Astrocyte (in vitro differentiated cells and primary cell): ENCODE results near the gene JAK2.

ENCODE experiments used
- CTCF ChIP-seq: IDR thresholded peaks from 2 replicates; pipeline ENCODE4 v1.5.1; 2011; ENCODE audit warnings: low read depth, mild to moderate bottlenecking, inconsistent platforms, low read length, moderate library complexity; ENCODE audit not compliant: insufficient read depth
- EZH2 ChIP-seq: IDR thresholded peaks from 2 replicates; pipeline ENCODE4 v1.6.1; 2012; ENCODE audit warnings: mild to moderate bottlenecking, low read length, inconsistent platforms; ENCODE audit not compliant: insufficient read depth

DNA sequence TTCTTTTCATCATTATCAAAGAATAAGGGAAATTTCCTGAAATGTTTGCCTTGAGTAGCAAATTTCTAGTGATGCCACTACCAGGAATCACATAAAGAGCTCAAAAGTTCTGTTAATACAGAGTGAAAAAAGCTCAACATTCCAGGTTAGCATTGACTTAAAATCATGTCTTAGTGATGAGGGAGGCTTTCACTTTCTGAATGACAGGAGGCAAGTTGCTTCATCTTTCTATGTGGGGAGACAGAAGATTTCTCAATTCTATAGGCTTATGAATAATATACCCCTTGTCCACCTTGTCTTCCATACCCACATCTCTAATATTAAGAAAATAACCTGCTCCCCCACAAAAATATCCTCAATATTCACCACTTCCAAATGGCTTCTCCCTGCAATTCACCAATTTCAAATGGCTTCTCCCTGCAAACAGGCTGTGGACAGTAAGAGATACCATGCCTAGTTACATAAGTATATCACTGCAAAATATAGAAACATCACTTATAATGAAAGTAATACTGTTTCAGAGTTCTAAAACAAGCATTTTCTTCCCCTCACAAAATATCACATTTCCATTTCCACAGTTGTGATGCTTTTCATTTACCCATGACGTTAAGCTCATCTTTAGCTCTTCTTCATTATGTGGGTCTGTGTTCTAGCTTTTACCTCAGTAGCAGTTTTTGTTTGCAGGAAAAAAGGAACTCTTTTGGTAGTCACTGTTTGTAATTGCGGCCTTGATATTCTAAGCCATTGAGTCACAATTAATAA is 2.2 kb upstream of the JAK2 start:
- TF ChIP-seq CTCF: no peak
- no peak for TF ChIP-seq EZH2
